ENCODE measurements around the gene VPS13A.

The VPS13A gene

DNA sequence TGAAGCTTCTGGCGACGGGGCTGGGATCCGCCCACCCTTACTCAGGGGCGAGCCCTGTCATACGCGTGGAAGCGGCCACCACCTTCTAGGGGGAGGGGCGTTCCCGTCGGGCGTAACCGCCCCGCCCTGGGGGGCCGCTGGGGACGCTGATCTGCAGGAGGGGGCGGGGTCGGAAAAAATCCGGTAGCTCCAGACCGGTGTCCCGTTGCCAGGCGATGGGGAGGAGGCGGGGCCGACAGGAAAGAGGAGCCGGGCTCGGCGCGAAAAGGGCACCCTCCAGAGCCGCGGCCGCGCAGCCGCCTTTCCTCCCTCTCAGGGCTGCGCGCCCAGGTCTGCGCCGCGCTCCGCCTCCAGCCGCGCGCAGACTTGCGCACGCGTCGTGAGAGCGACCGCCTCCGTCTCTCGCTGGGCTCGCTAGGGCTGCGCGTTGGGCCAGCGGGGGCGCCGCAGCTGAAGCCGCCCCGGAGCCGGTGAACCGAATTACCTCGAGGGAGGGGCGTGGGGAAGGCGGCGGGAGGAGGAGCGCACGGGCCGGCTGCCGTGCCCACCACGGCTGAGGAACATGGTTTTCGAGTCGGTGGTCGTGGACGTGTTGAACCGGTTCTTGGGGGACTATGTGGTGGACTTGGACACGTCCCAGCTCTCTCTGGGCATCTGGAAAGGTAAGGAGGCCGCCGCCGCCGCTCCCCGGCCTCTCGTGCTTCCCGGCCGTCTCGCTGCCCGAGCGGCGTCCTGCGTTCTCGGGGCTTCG is at the start of gene VPS13A:
Gene VPS13A, plus strand, starts transcription at position 392 of the 751 bp plus-strand sequence. Its CDS starts 171 bp downstream, at position 563.
- H3K4me3 ChIP-seq (ENCODE audit: low read depth, low read length): peak within 1 kb of the TSS; percentile 78

GRCh38 chr9:77128125-77128789 is 49.1 kb upstream of the VPS13A start:
- no peak overlapping the region for H3K4me3 ChIP-seq (ENCODE audit: low read depth, low read length)

GRCh38 chr9:77131399-77131798 is 45.9 kb upstream of the VPS13A start:
- H3K4me3 ChIP-seq (ENCODE audit: low read depth, low read length): no peak overlapping the region

DNA sequence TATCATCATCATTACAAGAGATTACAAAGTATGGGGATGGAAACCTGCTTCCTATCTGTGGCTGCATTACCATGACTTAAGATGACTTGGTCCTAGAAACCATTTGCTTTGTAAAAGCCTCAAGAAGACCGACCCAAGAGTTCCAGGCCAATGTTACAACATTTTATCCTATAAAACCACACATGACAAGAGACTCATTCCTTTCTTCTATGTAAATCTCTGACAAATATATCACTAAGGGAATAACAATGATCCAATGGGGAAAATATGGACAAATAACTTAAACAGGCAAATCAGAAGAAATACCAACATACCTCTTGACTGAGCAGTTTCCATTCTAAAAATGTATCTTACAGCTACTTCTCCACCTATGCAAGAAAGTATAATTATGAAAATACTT is 44.3 kb upstream of the VPS13A start:
- no peak overlapping the region for H3K4me3 ChIP-seq (ENCODE audit: low read depth, low read length)

GRCh38 chr9:77142366-77142765 is 35.0 kb upstream of the VPS13A start:
- no peak overlapping the region for H3K4me3 ChIP-seq (ENCODE audit: low read depth, low read length)

DNA sequence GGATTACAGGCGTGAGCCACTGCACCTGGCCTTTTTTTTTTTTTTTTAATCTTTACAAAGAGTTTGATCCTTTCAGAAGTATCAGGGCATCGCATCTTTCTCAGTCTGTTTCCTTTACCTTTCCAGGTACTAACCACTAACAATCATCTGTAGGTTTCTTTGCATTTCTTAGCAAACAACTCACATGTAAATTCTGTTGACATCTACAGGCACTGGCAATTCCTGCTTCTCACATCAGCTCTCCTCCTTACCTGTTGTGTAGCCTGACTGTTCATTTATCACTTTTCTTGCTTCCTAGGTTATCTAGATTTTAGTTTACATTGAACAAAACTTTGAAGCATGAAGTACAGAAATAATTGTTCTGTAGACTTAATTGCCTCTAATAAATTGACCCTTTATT is 27.5 kb upstream of the VPS13A start:
- H3K4me3 ChIP-seq (ENCODE audit: low read depth, low read length): no peak overlapping the region

DNA sequence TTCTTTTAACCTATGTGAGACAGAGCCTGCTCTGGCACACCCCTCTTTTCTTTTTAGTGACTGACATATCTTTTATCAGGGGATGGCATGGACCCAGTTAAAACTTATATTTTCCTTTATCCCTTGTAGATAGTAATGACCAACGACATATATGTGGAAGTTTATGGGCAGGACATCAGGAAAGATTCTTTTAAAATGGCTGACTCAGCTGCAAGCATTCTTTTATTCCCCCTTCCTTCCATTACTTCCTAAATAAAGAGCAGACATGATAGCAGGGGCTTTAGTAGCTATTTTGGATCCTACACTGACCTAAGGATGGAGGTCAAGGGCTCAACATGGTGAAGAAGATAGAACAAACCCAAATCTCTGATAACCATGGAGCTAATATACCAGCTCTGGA is 25.0 kb upstream of the VPS13A start:
- H3K4me3 ChIP-seq (ENCODE audit: low read depth, low read length): no peak overlapping the region

- no peak overlapping the region for H3K4me3 ChIP-seq (ENCODE audit: low read depth, low read length)
Measured at GRCh38 chr9:77156646-77157371, 20.5 kb upstream of the VPS13A start.

- no peak overlapping the region for H3K4me3 ChIP-seq (ENCODE audit: low read depth, low read length)
Measured at GRCh38 chr9:77158772-77159513, 18.4 kb upstream of the VPS13A start.

DNA sequence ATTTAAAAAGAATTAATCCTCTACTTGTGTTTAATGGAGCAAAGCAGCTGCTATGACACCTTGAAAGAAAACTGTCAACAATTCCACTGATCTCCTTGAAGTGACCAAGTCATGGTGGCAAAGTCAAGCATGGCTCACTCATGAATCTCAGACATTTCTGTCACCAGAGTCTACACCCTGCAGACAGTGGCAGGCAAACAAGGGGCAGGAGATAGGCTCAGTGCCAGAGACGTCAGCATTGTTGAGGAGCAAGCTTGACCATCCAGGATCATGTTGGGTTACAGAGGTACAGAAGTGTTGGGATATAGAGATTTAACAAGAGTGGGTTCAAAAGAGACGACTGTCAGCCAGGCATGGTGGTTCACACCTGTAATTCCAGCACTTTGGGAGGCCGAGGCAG is 16.1 kb upstream of the VPS13A start:
- no peak overlapping the region for H3K4me3 ChIP-seq (ENCODE audit: low read depth, low read length)

DNA sequence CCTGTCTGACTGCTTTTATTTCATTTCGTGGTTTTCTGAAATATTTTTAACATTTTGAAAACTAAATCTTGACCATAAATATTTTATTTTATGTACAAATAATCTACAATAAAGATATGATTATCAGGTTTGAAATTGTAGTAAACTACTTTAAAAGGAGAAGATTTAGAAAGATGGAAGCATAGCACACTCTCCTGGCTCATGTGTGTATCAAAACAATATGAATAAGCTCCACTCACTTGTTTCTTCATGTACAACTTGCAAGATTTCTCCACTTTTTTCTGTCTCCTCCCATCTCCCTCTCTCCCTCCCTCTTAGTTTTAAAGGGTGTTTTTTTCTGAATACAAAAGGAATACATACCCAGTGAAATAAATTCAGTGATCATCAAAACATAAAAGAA is 15.4 kb upstream of the VPS13A start:
- no peak overlapping the region for H3K4me3 ChIP-seq (ENCODE audit: low read depth, low read length)

- no peak overlapping the region for H3K4me3 ChIP-seq (ENCODE audit: low read depth, low read length)
Measured at GRCh38 chr9:77162366-77162765, 15.0 kb upstream of the VPS13A start.

DNA sequence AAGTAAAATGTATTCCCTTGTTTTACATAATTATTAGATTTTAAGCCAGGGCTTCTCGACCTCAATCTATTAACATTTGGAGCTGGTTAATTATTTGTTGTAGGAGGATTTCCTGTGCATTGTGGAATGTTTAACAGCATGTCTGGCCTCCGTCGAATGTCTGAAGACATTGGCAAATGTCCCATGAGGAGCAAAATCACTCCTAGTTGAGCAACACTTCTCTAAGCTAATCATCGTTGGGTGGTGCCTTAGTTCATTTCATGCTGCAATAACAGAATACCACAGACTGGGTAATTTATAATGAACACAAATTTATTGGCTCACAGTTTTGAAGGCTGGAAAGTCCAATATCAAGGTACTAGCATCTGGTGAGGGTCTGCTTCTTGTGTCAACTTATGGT is 13.4 kb upstream of the VPS13A start:
- H3K4me3 ChIP-seq (ENCODE audit: low read depth, low read length): no peak overlapping the region

- no peak overlapping the region for H3K4me3 ChIP-seq (ENCODE audit: low read depth, low read length)
Measured at GRCh38 chr9:77166193-77166592, 11.1 kb upstream of the VPS13A start.

- no peak overlapping the region for H3K4me3 ChIP-seq (ENCODE audit: low read depth, low read length)
Measured at GRCh38 chr9:77170991-77171699, 6.2 kb upstream of the VPS13A start.

DNA sequence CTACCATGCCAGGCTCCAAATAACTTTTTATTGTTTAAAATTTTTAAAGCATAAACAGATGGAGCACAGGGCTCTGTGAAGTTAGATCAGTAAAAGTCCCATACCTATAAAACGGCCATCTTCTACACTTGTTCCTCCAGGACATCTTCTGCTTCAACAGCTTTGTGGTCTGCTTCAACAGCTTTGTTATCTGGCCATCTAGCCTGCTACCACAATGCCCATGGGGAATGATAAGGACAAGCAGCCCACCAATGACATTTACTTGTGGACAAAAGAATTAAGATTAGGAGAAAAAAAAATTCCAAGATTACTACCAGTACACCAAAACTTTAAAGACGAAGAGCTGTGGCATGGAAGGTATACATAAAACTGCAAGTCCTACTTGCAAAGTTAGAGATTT is 2.2 kb upstream of the VPS13A start:
- no peak overlapping the region for H3K4me3 ChIP-seq (ENCODE audit: low read depth, low read length)

- no peak overlapping the region for H3K4me3 ChIP-seq (ENCODE audit: low read depth, low read length)
Measured at GRCh38 chr9:77176106-77176505, 1.2 kb upstream of the VPS13A start.

DNA sequence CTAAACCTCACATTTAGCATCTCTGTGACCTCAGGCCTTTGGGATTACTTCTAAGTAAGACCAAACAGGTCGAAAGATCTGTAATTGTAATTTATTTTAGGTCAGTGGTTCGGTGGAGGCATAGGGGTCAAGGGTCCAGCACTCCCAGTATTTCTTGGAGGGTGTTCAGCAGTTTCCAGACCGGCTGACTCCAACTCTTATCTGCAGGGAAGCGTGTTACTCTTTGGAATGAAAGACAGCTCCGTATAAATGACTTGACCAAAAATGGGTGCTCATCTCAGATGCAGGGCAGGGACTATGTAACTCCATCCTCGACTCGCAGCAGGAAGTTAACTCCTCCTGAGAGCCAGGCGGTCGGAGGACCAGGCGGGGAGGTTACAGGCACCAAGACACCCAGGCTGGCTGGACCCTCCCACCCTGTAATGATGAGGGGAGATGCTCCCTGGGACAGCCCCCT is 620 bp upstream of the VPS13A start:
- peak overlapping the region; percentile 44 for H3K4me3 ChIP-seq (ENCODE audit: low read depth, low read length)

- peak overlapping the region; percentile 78 for H3K4me3 ChIP-seq (ENCODE audit: low read depth, low read length)
Measured at GRCh38 chr9:77177894-77178794, 810 bp downstream of the VPS13A start.

Measured in iPS-11a (cell line).